ENCODE results near the gene NREP.

DNA sequence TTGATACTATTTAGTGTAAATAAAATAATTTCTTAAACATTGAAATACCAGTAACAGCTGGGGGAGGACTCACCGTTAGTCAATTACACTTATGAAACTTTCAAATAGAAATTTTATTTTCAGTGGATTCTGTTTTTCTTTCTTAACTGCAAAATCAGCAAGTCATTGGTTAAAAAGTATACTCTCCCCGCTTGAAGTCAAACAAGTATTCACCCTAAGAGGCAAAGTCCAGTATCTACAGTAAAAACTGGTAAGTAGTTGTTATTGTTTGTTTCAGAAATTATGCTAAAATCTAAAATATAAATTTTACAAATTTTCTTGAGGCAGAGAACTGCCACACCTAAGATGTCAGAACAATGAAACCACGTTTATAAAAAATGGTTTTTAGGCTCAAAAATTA is 22.4 kb downstream of the NREP start:
- TF ChIP-seq ZNF274 (IDR thresholded peaks at IDR 0.05; ENCODE audit: low read depth, low read length), result no peak
- no peak for TF ChIP-seq YY1 (IDR thresholded peaks at IDR 0.05; ENCODE audit: insufficient read depth, insufficient read length)
